ENCODE data around the gene DDAH1.

The DDAH1 gene

GRCh38 chr1:85295654-85296053, 169.3 kb downstream of the DDAH1 start:
- DNase-seq: no peak

- no peak for DNase-seq
Observed at GRCh38 chr1:85295006-85295431, 169.9 kb downstream of the DDAH1 start.

GRCh38 chr1:85290826-85291225, 174.1 kb downstream of the DDAH1 start:
- DNase-seq: no peak

GRCh38 chr1:85289848-85290335, 175.1 kb downstream of the DDAH1 start:
- DNase-seq: no peak

- no peak for DNase-seq
Observed at GRCh38 chr1:85289207-85289847, 175.6 kb downstream of the DDAH1 start.

- DNase-seq: no peak
Observed at GRCh38 chr1:85284202-85284601, 180.8 kb downstream of the DDAH1 start.

- DNase-seq: peak; percentile 36
Observed at GRCh38 chr1:85283475-85284199, 181.3 kb downstream of the DDAH1 start.

- peak; percentile 32 for DNase-seq
Observed at GRCh38 chr1:85282424-85282823, 182.5 kb downstream of the DDAH1 start.

- no peak for DNase-seq
Observed at GRCh38 chr1:85280636-85281035, 184.3 kb downstream of the DDAH1 start.

- no peak for DNase-seq
Observed at GRCh38 chr1:85279458-85280080, 185.4 kb downstream of the DDAH1 start.

GRCh38 chr1:85278853-85279314, 186.1 kb downstream of the DDAH1 start:
- peak; percentile 30 for DNase-seq

- DNase-seq: no peak
Observed at GRCh38 chr1:85277802-85278201, 187.2 kb downstream of the DDAH1 start.

GRCh38 chr1:85276978-85277639, 187.8 kb downstream of the DDAH1 start:
- no peak for DNase-seq

- peak; percentile 99 for DNase-seq
Observed at GRCh38 chr1:85276215-85276977, 188.6 kb downstream of the DDAH1 start, which contains the start of gene BCL10. TSS of gene BCL10 (minus strand) at chr1:85276632. CDS start at chr1:85276352, 280 bp downstream.

GRCh38 chr1:85275701-85276214, 189.2 kb downstream of the DDAH1 start:
- DNase-seq: no peak

GRCh38 chr1:85274969-85275453, 189.9 kb downstream of the DDAH1 start:
- DNase-seq: no peak

GRCh38 chr1:85273397-85273796, 191.6 kb downstream of the DDAH1 start:
- no peak for DNase-seq

GRCh38 chr1:85268801-85269585, 196.0 kb downstream of the DDAH1 start:
- no peak for DNase-seq
